Osteocyte (in vitro differentiated cells): ENCODE results near the gene SORBS1. TPM values are rescaled to one million over a fixed set of nuclear protein-coding genes. Genes with fewer than 3 reads are reported as not detected.

ENCODE experiments used
- DNase-seq: peaks from one replicate; pipeline ENCODE4 v3.0.0; 2021; ENCODE audit warnings: mixed read lengths; ENCODE audit not compliant: unreplicated experiment; ENCODE audit errors: extremely low spot score
- H3K27ac Mint-ChIP-seq: one replicate; pipeline ENCODE4 v1.8.0; 2021; ENCODE audit warnings: mild to moderate bottlenecking, mixed read lengths; ENCODE audit not compliant: unreplicated experiment
- H3K27me3 Mint-ChIP-seq: one replicate; pipeline ENCODE4 v1.8.0; 2021; ENCODE audit warnings: mixed read lengths; ENCODE audit not compliant: unreplicated experiment
- H3K36me3 Mint-ChIP-seq: one replicate; pipeline ENCODE4 v1.8.0; 2021; ENCODE audit warnings: mixed read lengths; ENCODE audit not compliant: unreplicated experiment
- H3K4me1 Mint-ChIP-seq: one replicate; pipeline ENCODE4 v1.8.0; 2021; ENCODE audit warnings: mixed read lengths; ENCODE audit not compliant: unreplicated experiment
- H3K4me3 Mint-ChIP-seq: one replicate; pipeline ENCODE4 v1.8.0; 2021; ENCODE audit warnings: mild to moderate bottlenecking, moderate library complexity, mixed read lengths; ENCODE audit not compliant: unreplicated experiment
- H3K9me3 Mint-ChIP-seq: one replicate; pipeline ENCODE4 v1.8.0; 2021; ENCODE audit warnings: mixed read lengths; ENCODE audit not compliant: unreplicated experiment
- total RNA-seq: library from RNA; stranded (reverse); gene quantifications from 2 replicates; pipeline ENCODE4 v1.2.1, GENCODE V29; 2021
- TF ChIP-seq, protein P1 (sequence below): fragments of 200-600 bp; sonication (generic); IDR thresholded peaks from 2 replicates; pipeline ENCODE4 v1.5.0; 2021; ENCODE audit warnings: antibody characterized with exemption, mild to moderate bottlenecking, moderate library complexity

Gene SORBS1
- total RNA-seq, 1 donor from 2014 or later = 1.7 TPM

DNA sequence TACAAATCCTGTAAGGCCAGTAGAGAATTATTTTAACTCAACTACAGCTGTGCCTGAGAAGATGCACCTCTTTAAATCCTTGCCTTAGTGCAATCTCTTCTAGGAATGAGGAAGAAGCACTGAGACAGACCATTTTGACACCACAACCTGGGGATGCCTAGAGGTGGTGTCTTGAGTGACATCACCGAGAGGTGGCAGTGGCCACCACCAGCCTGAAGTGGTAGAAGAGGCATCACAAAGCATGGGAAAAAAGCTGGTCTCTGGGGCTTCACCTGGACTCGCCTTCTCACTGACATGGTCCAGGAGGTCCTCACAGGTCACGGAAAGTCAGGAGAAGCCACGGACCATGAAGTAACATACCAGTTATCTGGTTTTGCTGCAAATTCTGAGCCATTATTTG, 171.2 kb downstream of the SORBS1 start:
- DNase-seq = peak; percentile 56
- Mint-ChIP-seq H3K36me3 (no peaks in the 10 kb centered on the region), H3K27me3 (peaks cover 24% of the 10 kb centered on the region), H3K27ac (no peak overlapping the region), H3K9me3 (no peaks in the 10 kb centered on the region), H3K4me3 (no peak overlapping the region), H3K4me1 (peaks cover 32% of the 10 kb centered on the region)
- TF ChIP-seq, protein P1, sequence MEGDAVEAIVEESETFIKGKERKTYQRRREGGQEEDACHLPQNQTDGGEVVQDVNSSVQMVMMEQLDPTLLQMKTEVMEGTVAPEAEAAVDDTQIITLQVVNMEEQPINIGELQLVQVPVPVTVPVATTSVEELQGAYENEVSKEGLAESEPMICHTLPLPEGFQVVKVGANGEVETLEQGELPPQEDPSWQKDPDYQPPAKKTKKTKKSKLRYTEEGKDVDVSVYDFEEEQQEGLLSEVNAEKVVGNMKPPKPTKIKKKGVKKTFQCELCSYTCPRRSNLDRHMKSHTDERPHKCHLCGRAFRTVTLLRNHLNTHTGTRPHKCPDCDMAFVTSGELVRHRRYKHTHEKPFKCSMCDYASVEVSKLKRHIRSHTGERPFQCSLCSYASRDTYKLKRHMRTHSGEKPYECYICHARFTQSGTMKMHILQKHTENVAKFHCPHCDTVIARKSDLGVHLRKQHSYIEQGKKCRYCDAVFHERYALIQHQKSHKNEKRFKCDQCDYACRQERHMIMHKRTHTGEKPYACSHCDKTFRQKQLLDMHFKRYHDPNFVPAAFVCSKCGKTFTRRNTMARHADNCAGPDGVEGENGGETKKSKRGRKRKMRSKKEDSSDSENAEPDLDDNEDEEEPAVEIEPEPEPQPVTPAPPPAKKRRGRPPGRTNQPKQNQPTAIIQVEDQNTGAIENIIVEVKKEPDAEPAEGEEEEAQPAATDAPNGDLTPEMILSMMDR = no peak

DNA sequence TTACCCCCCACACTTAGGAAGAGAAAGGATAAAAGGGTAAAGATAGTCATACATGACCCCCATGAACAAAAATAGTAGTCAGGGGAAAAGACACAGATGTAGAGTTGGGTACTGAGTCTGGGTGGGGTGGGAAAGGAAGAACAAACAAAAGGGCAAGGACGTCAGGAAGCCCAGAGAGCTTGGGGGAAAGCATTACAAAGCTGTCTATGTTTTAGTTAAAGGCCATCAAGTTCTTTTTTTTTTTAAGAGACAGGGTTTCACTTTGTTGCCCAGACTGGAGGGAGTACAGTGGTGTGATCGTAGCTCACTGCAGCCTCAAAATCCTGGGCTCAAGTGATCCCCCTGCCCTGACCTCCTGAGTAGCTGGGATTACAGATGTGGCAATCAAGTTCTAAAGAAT, 172.0 kb downstream of the SORBS1 start:
- TF ChIP-seq, protein P1 = no peak
- no peaks in the 10 kb centered on the region for H3K9me3 Mint-ChIP-seq
- no peak overlapping the region for H3K27ac Mint-ChIP-seq
- H3K4me1 Mint-ChIP-seq = peaks cover 32% of the 10 kb centered on the region
- no peak overlapping the region for H3K4me3 Mint-ChIP-seq
- no peak for DNase-seq
- H3K36me3 Mint-ChIP-seq = no peaks in the 10 kb centered on the region
- peaks cover 27% of the 10 kb centered on the region for H3K27me3 Mint-ChIP-seq

DNA sequence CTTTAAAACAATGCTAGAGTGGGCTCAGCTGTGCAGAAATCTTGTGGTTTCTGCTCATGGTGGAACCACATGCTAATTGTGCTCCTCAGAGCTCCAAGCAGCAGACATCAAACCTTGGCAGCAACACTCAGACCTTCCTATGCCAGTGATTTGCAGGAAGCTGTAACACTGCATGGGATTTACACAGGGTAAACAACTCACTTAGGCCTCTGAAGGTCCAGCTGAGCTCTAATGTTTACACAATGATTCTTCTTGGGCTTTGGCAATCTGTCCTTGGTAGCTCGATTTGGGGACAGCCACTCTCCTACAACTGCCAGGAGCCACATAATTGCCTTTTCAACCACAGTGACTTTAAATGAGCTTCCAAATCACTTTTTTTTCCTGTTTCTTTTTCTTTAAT, 172.6 kb downstream of the SORBS1 start:
- Mint-ChIP-seq H3K27ac (no peak overlapping the region), H3K4me1 (peaks cover 32% of the 10 kb centered on the region), H3K9me3 (no peaks in the 10 kb centered on the region), H3K27me3 (peaks cover 32% of the 10 kb centered on the region), H3K4me3 (no peak overlapping the region), H3K36me3 (no peaks in the 10 kb centered on the region)
- DNase-seq = no peak
- TF ChIP-seq, protein P1 = no peak

DNA sequence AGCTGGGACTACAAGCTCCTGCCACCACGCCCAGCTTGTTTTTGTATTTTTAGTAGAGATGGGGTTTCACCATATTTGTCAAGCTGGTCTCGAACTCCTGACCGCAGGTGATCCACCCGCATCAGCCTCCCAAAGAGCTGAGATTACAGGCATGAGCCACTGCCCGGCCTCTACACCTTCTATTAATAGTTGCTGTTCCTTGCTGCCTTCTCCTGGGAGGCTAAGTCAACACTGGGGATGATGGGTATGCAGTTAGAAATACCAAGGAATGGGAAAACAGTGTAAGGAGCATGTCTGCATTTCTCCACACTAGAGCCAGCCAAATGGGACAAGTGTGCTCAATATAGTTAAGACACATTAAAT, 173.1 kb downstream of the SORBS1 start:
- TF ChIP-seq, protein P1 = no peak
- Mint-ChIP-seq H3K4me1 (peaks cover 32% of the 10 kb centered on the region), H3K27me3 (peaks cover 35% of the 10 kb centered on the region), H3K27ac (no peak overlapping the region), H3K36me3 (no peaks in the 10 kb centered on the region), H3K4me3 (no peak overlapping the region), H3K9me3 (no peaks in the 10 kb centered on the region)
- DNase-seq = no peak

DNA sequence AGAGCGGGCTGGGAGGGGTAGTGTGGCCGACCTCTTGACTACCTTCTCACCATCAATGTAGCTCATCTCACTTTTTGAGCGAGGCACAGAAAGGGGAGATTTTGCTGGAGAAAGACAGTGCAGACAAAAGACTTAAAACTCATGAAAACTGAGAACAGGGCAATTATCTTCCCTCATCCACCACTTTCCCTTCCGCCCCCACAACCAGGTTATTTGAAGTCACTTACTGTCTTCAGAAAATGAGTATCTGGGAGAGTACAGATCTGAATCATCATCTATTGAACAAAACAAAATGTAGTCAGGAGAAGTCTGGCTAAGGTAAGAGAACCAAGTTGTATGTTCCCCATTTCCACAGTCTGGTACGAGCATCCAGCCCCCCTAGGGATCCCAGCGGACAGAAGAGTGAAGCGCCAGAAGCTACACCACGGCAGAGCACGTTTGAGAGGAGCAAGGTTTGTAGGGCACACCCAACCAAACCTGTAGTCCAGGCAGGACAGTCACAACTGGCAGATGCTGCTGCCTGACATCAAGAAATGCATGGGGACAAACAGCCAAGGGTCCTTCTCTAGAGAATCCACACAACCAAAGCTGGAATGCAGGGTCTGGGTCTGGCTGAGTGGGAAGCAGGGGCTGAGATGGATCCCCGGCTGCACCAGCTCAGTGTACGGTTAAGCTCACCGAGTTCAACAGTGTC, 177.0 kb downstream of the SORBS1 start:
- H3K4me1 Mint-ChIP-seq = peaks cover 11% of the 10 kb centered on the region
- peaks cover 2% of the 10 kb centered on the region for H3K36me3 Mint-ChIP-seq
- H3K27me3 Mint-ChIP-seq = peaks cover 61% of the 10 kb centered on the region
- no peak overlapping the region for H3K4me3 Mint-ChIP-seq
- TF ChIP-seq, protein P1 = no peak
- DNase-seq = no peak
- no peaks in the 10 kb centered on the region for H3K9me3 Mint-ChIP-seq
- H3K27ac Mint-ChIP-seq = no peak overlapping the region
